K562 (cell line): ENCODE measurements around the gene CMTM5. TPM values are rescaled to one million over a fixed set of nuclear protein-coding genes. Genes with fewer than 3 reads are reported as not detected.

Experiments
- ATAC-seq: fragments of 200-7000 bp; cut with Tn5 transposase; 3 replicates; pipeline ENCODE4 v1.9.1; 2020; ENCODE audit warnings: moderate library complexity
- BruUV-seq: library from RNA; stranded (reverse); fragments of 400-500 nt; replicated peaks from 2 replicates; lab custom pipeline; 2021; lab: Mats Ljungman, UMichigan
- CTCF ChIA-PET: fragments of 300-600 bp; formaldehyde crosslinking; extraction: SDS; loops from one replicate; lab custom pipeline; 2021; ENCODE audit warnings: low intra/inter-chr PET ratio; lab: Yijun Ruan, JAX
- POLR2A ChIA-PET: fragments of 300-600, 350-650 bp; sonication (Branson Sonifier 250); formaldehyde crosslinking; extraction: SDS; loops from one replicate; lab custom pipeline; 2021; ENCODE audit warnings: antibody characterized with exemption, inconsistent platforms; lab: Yijun Ruan, JAX
- DNase-seq, 4 experiments: peaks; one replicate each; pipeline versions ENCODE4 v3.0.0 to v3.0.0-alpha.2; 2011 to 2018; ENCODE audit warnings: low spot score in 3 of 4, mixed read lengths in 3 of 4; ENCODE audit errors: extremely low read depth in 1 of 4
- FAIRE-seq: peaks from 2 replicates; lab custom pipeline; 2011; peaks lifted over from hg19 to GRCh38; lab: Jason Lieb, UNC
- H2AFZ ChIP-seq: 2 replicates; pipeline ENCODE4 v1.6.0; 2011; ENCODE audit warnings: low read depth, low read length, control low read depth, inconsistent platforms
- H3K27ac ChIP-seq: fragments of 200-600 bp; 3 replicates; pipeline ENCODE4 v1.8.0; 2011; ENCODE audit warnings: low read depth, mild to moderate bottlenecking, control low read depth, inconsistent platforms, low read length, moderate library complexity, mixed read lengths; ENCODE audit errors: extremely low read depth
- H3K27me3 ChIP-seq, 2 experiments: fragments of 300-600 bp in 1 of 2; 2 replicates in 1 of 2; 3 replicates in 1 of 2; pipeline versions ENCODE4 v1.6.0 to v1.8.0; 2011; ENCODE audit warnings: inconsistent platforms in 2 of 2, low read length in 2 of 2, mild to moderate bottlenecking in 1 of 2, mixed read lengths in 1 of 2, moderate library complexity in 1 of 2; ENCODE audit not compliant: control insufficient read depth in 2 of 2, insufficient read depth in 2 of 2
- H3K36me3 ChIP-seq: fragments of 300-600 bp; 3 replicates; pipeline ENCODE4 v1.8.0; 2011; ENCODE audit warnings: mild to moderate bottlenecking, low read length, inconsistent platforms; ENCODE audit not compliant: control insufficient read depth, insufficient read depth
- H3K4me1 ChIP-seq, 2 experiments: fragments of 200-600 bp in 1 of 2; replicated peaks in 1 of 2; 2 replicates in 1 of 2; 3 replicates in 1 of 2; pipeline versions ENCODE4 v1.5.1 to v1.8.0; 2011; ENCODE audit warnings: inconsistent platforms in 2 of 2, low read length in 2 of 2, mild to moderate bottlenecking in 1 of 2, mixed read lengths in 1 of 2, moderate library complexity in 1 of 2; ENCODE audit not compliant: control insufficient read depth in 2 of 2, insufficient read depth in 2 of 2
- H3K4me2 ChIP-seq: 2 replicates; pipeline ENCODE4 v1.6.1; 2011; ENCODE audit warnings: low read length, control low read depth, inconsistent platforms, mixed read lengths; ENCODE audit not compliant: insufficient read depth
- H3K4me3 ChIP-seq: fragments of 200-600 bp; sonication (generic), shearing (Covaris generic); 2 replicates; pipeline ENCODE4 v1.5.1; 2016; ENCODE audit warnings: control low read depth, inconsistent platforms
- H3K79me2 ChIP-seq: fragments of 200-600 bp; 3 replicates; pipeline ENCODE4 v1.8.0; 2011; ENCODE audit warnings: low read length, inconsistent platforms; ENCODE audit not compliant: control insufficient read depth, insufficient read depth
- H3K9ac ChIP-seq, 2 experiments: 2 replicates each; pipeline versions ENCODE4 v1.6.0 to v1.6.1; 2011; ENCODE audit warnings: low read depth in 2 of 2, low read length in 2 of 2, control low read depth in 1 of 2, inconsistent platforms in 1 of 2, mild to moderate bottlenecking in 1 of 2, mixed read lengths in 1 of 2; ENCODE audit not compliant: insufficient read depth in 1 of 2
- H3K9me1 ChIP-seq: one replicate; pipeline ENCODE4 v1.6.0; 2011; ENCODE audit warnings: inconsistent platforms, mild to moderate bottlenecking, low read length, moderate library complexity; ENCODE audit not compliant: control insufficient read depth, insufficient read depth
- H3K9me3 ChIP-seq: replicated peaks from 2 replicates; pipeline ENCODE4 v1.5.1; 2011; ENCODE audit warnings: low read depth, low read length, inconsistent platforms; ENCODE audit not compliant: control insufficient read depth, insufficient read depth
- H4K20me1 ChIP-seq: replicated peaks from 2 replicates; pipeline ENCODE4 v1.6.1; 2011; ENCODE audit warnings: low read length, inconsistent platforms, mixed read lengths; ENCODE audit not compliant: control insufficient read depth, insufficient read depth
- BCLAF1 ChIP-seq, 2 experiments: fragments of 450-650 bp in 1 of 2; IDR thresholded peaks; 2 replicates each; pipeline ENCODE4 v1.6.1; 2011 to 2017; ENCODE audit warnings: low read depth in 2 of 2, antibody characterized with exemption in 1 of 2, borderline replicate concordance in 1 of 2, low read length in 1 of 2, mild to moderate bottlenecking in 1 of 2, mixed read lengths in 1 of 2; ENCODE audit not compliant: control insufficient read depth in 1 of 2
- CBFB ChIP-seq: sonication (generic); formaldehyde crosslinking; IDR thresholded peaks from 2 replicates; pipeline ENCODE4 v1.4.0; 2020; ENCODE audit warnings: mild to moderate bottlenecking, missing genetic modification reagents
- CREM ChIP-seq: IDR thresholded peaks from 2 replicates; pipeline ENCODE4 v1.6.1; 2014; ENCODE audit warnings: antibody characterized with exemption, low read depth
- GTF3C2 ChIP-seq: IDR thresholded peaks from 3 replicates; pipeline ENCODE4 v1.6.1; 2011; ENCODE audit warnings: borderline replicate concordance, mild to moderate bottlenecking, moderate library complexity; ENCODE audit not compliant: insufficient read length; ENCODE audit errors: extremely low read depth
- KLF6 ChIP-seq: fragments of 250-450 bp; sonication (Bioruptor Pico); IDR thresholded peaks from 2 replicates; pipeline ENCODE4 v1.4.0; 2020; ENCODE audit warnings: mild to moderate bottlenecking, moderate library complexity, borderline replicate concordance
- MCM3 ChIP-seq: fragments of 450-650 bp; IDR thresholded peaks from 2 replicates; pipeline ENCODE4 v1.6.1; 2016
- MCM5 ChIP-seq: fragments of 450-650 bp; IDR thresholded peaks from 2 replicates; pipeline ENCODE4 v1.6.1; 2016; ENCODE audit warnings: low read depth
- MED1 ChIP-seq: sonication (generic); formaldehyde crosslinking; IDR thresholded peaks from 2 replicates; pipeline ENCODE4 v1.8.1; 2023; ENCODE audit warnings: missing genetic modification reagents, borderline replicate concordance
- NCOA2 ChIP-seq, 2 experiments: fragments of 450-650 bp; IDR thresholded peaks; 2 replicates each; pipeline ENCODE4 v1.6.1; 2018; ENCODE audit warnings: mild to moderate bottlenecking in 2 of 2, moderate library complexity in 1 of 2; ENCODE audit not compliant: partially characterized antibody in 2 of 2
- NFIX ChIP-seq: fragments of 250-450 bp; sonication (Bioruptor Pico); IDR thresholded peaks from 2 replicates; pipeline ENCODE4 v1.4.0; 2020; ENCODE audit warnings: low read depth, mild to moderate bottlenecking, moderate library complexity
- NR3C1 ChIP-seq: sonication (generic); formaldehyde crosslinking; IDR thresholded peaks from 2 replicates; pipeline ENCODE4 v1.8.1; 2022; ENCODE audit warnings: missing genetic modification reagents
- RUNX1 ChIP-seq: sonication (generic); IDR thresholded peaks from 2 replicates; pipeline ENCODE4 v1.6.1; 2016; ENCODE audit warnings: antibody characterized with exemption, low read depth
- ZFPM2 ChIP-seq: fragments of 250-450 bp; sonication (Bioruptor Pico); IDR thresholded peaks from 2 replicates; pipeline ENCODE4 v1.5.1; 2022; ENCODE audit warnings: mild to moderate bottlenecking
- ZNF175 ChIP-seq: fragments of 200-800 bp; sonication (Bioruptor generic); IDR thresholded peaks from 2 replicates; pipeline ENCODE4 v1.6.1; 2016; ENCODE audit warnings: low read depth, mild to moderate bottlenecking, missing genetic modification characterization, missing compliant biosample characterization
- WGBS: fragments of 100-300 bp; shearing (Covaris generic); methylation state at CpG from one replicate; pipeline ENCODE4 v1.1.6; 2016; ENCODE audit warnings: low coverage, mixed read lengths; ENCODE audit not compliant: insufficient coverage; ENCODE audit errors: missing lambda C conversion rate; 5-methylcytosine and 5-hydroxymethylcytosine counted together
- in situ Hi-C: fragments of 300-500 bp; cut with MboI; formaldehyde crosslinking; loops from 4 replicates; pipeline ENCODE4 v1.15.0; 2018; ENCODE audit warnings: inconsistent platforms, mixed read lengths
- intact Hi-C: fragments of 100-400 bp; cut with micrococcal nuclease; formaldehyde crosslinking; loops from 2 replicates; pipeline ENCODE4 v1.14.2; 2022
- polyA plus RNA-seq, 8 experiments: library from polyadenylated mRNA; depleted of rRNA in 4 of 8; stranded (reverse) in 5 of 8; unstranded in 3 of 8; fragments of >200 nt; fragmentation: Nextera tagmentation in 2 of 8; fragmentation: Illumina TruSeq in 1 of 8; extraction: Ambion mirVana in 2 of 8; extraction: Trizol in 1 of 8; gene quantifications; 2 replicates each; pipeline versions ENCODE4 v1.2.1 to v1.2.3, GENCODE V29; 2011 to 2014; ENCODE audit warnings: inconsistent platforms in 1 of 8, missing spikeins in 1 of 8
- total RNA-seq, 7 experiments: library from RNA; depleted of rRNA in 6 of 7; stranded (reverse); fragments of >200 nt in 6 of 7; fragmentation: Illumina TruSeq in 2 of 7; extraction: Trizol in 2 of 7; gene quantifications; 2 replicates each; pipeline versions ENCODE4 v1.2.1 to v1.2.3, GENCODE V29; 2011 to 2021; ENCODE audit warnings: low replicate concordance in 1 of 7
- TF ChIP-seq, protein P1 (sequence below): fragments of 450-650 bp; IDR thresholded peaks from 2 replicates; pipeline ENCODE4 v1.6.1; 2017; ENCODE audit warnings: mild to moderate bottlenecking, moderate library complexity

Gene CMTM5
- total and polyA plus RNA-seq, 9 of the 15 experiments (the other 6 are each of a cell fraction or from before 2014, with no cell fraction given), result 0.21 TPM; not detected in 8

GRCh38 chr14:23372509-23372908 lies 4.3 kb upstream of the CMTM5 start, which contains the start of gene IL25 (continued):
- TF ChIP-seq, protein P1, sequence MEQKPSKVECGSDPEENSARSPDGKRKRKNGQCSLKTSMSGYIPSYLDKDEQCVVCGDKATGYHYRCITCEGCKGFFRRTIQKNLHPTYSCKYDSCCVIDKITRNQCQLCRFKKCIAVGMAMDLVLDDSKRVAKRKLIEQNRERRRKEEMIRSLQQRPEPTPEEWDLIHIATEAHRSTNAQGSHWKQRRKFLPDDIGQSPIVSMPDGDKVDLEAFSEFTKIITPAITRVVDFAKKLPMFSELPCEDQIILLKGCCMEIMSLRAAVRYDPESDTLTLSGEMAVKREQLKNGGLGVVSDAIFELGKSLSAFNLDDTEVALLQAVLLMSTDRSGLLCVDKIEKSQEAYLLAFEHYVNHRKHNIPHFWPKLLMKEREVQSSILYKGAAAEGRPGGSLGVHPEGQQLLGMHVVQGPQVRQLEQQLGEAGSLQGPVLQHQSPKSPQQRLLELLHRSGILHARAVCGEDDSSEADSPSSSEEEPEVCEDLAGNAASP, result no peak
- TF ChIP-seq ZNF175, result no peak

DNA sequence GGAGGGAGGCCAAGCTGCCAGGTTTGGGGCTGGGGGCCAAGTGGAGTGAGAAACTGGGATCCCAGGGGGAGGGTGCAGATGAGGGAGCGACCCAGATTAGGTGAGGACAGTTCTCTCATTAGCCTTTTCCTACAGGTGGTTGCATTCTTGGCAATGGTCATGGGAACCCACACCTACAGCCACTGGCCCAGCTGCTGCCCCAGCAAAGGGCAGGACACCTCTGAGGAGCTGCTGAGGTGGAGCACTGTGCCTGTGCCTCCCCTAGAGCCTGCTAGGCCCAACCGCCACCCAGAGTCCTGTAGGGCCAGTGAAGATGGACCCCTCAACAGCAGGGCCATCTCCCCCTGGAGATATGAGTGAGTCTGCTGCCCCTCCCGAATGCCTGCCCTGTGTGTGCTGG lies 3.8 kb upstream of the CMTM5 start:
- H3K9me1 ChIP-seq, result no peaks in the 10 kb centered on the region
- BruUV-seq, result no TSS peak
- 11% methylated on average over 2 of the region's 3 CpGs for WGBS
- no peak overlapping the region for H3K4me3 ChIP-seq
- CTCF ChIA-PET, result no interaction called here
- H3K4me2 ChIP-seq, result no peak overlapping the region
- in situ Hi-C loops (no loop called here), intact Hi-C loops (no loop called here)
- H2AFZ ChIP-seq, result no peak overlapping the region
- no peak for FAIRE-seq
- peaks cover 2 to 31% of the 10 kb centered on the region in 2 experiments; a peak in 3 of 5 replicates for H3K27me3 ChIP-seq
- no peak for ATAC-seq
- POLR2A ChIA-PET, result interaction anchor here (0.6 to 1.1 kb wide), 3 partner anchors 13 to 278 kb away, joined by 3 read pairs; partner anchors contain the start of genes ACIN1 and C14orf119
- peaks cover 0 to 9% of the 10 kb centered on the region in 2 experiments; a peak in 3 of 5 replicates for H3K4me1 ChIP-seq
- no peaks in the 10 kb centered on the region for H3K9me3 ChIP-seq
- DNase-seq, result no peak
- no peaks in the 10 kb centered on the region for H4K20me1 ChIP-seq
- H3K36me3 ChIP-seq, result no peaks in the 10 kb centered on the region
- H3K27ac ChIP-seq, result no peak overlapping the region
- no peak overlapping the region for H3K9ac ChIP-seq
- no peaks in the 10 kb centered on the region for H3K79me2 ChIP-seq
- TF ChIP-seq RUNX1, result no peak
- no peak for TF ChIP-seq MED1
- TF ChIP-seq GTF3C2, result no peak
- no peak for TF ChIP-seq KLF6
- TF ChIP-seq ZFPM2 (CRISPR knock-in tag), result no peak
- TF ChIP-seq BCLAF1 (IDR thresholded peaks at IDR 0.05; ENCODE audit: borderline replicate concordance in 1 of 2, control insufficient read depth in 1 of 2, low read depth in 2 of 2, low read length in 1 of 2), result no peak
- no peak for TF ChIP-seq MCM3
- no peak for TF ChIP-seq NCOA2 (IDR thresholded peaks at IDR 0.05; ENCODE audit: partially characterized antibody in 2 of 2)
- TF ChIP-seq NR3C1 (CRISPR knock-in tag), result no peak
- TF ChIP-seq CREM, result no peak
- no peak for TF ChIP-seq MCM5
- TF ChIP-seq NFIX (CRISPR knock-in tag), result no peak
- no peak for TF ChIP-seq CBFB (CRISPR knock-in tag)
